ENCODE data around the gene DISC1.

Gene DISC1

GRCh38 chr1:231913493-231913892 is 286.9 kb downstream of the DISC1 start:
- TF ChIP-seq CTCF (IDR thresholded peaks at IDR 0.05): no peak

- TF ChIP-seq CTCF (IDR thresholded peaks at IDR 0.05): no peak
Observed at GRCh38 chr1:231918239-231919015, 291.8 kb downstream of the DISC1 start.

- TF ChIP-seq CTCF (IDR thresholded peaks at IDR 0.05): no peak
Observed at GRCh38 chr1:231919239-231919885, 292.8 kb downstream of the DISC1 start.

- TF ChIP-seq CTCF (IDR thresholded peaks at IDR 0.05): no peak
Observed at GRCh38 chr1:231919886-231920285, 293.3 kb downstream of the DISC1 start.

GRCh38 chr1:231921646-231922345 is 295.2 kb downstream of the DISC1 start:
- TF ChIP-seq CTCF (IDR thresholded peaks at IDR 0.05): no peak

GRCh38 chr1:231923491-231924041 is 297.0 kb downstream of the DISC1 start:
- no peak for TF ChIP-seq CTCF (IDR thresholded peaks at IDR 0.05)

- no peak for TF ChIP-seq CTCF (IDR thresholded peaks at IDR 0.05)
Observed at GRCh38 chr1:231924180-231924579, 297.6 kb downstream of the DISC1 start.

All from LNCAP (cell line).